HEK293 (cell line): Measurements from ENCODE around the gene GJB5.

ENCODE experiments used
- ATF2 ChIP-seq: fragments of 450-650 bp; formaldehyde crosslinking; IDR thresholded peaks from 2 replicates; pipeline ENCODE4 v1.5.1; 2016; ENCODE audit warnings: missing biosample characterization, missing genetic modification characterization, low read depth
- REST ChIP-seq: fragments of 450-650 bp; formaldehyde crosslinking; IDR thresholded peaks from 2 replicates; pipeline ENCODE4 v1.5.1; 2016; ENCODE audit warnings: missing biosample characterization, missing genetic modification characterization
- ZNF114 ChIP-seq: fragments of 450-650 bp; formaldehyde crosslinking; IDR thresholded peaks from 2 replicates; pipeline ENCODE4 v1.5.0; 2017; ENCODE audit warnings: missing biosample characterization, missing genetic modification characterization
- ZNF23 ChIP-seq: fragments of 450-650 bp; formaldehyde crosslinking; IDR thresholded peaks from 2 replicates; pipeline ENCODE4 v1.5.1; 2016; ENCODE audit warnings: missing biosample characterization, missing genetic modification characterization, borderline replicate concordance
- ZNF311 ChIP-seq: fragments of 450-650 bp; formaldehyde crosslinking; IDR thresholded peaks from 2 replicates; pipeline ENCODE4 v1.5.1; 2017; ENCODE audit warnings: missing biosample characterization, missing genetic modification characterization, borderline replicate concordance
- ZNF354C ChIP-seq: fragments of 450-650 bp; formaldehyde crosslinking; IDR thresholded peaks from 2 replicates; pipeline ENCODE4 v1.5.1; 2016; ENCODE audit warnings: missing biosample characterization, missing genetic modification characterization, low read depth, borderline replicate concordance
- ZNF433 ChIP-seq: fragments of 450-650 bp; formaldehyde crosslinking; IDR thresholded peaks from 2 replicates; pipeline ENCODE4 v1.5.1; 2016; ENCODE audit warnings: missing biosample characterization, missing genetic modification characterization, low read depth
- ZNF704 ChIP-seq: fragments of 450-650 bp; formaldehyde crosslinking; IDR thresholded peaks from 2 replicates; pipeline ENCODE4 v1.5.1; 2016; ENCODE audit warnings: missing biosample characterization, missing genetic modification characterization
- ZSCAN30 ChIP-seq: fragments of 450-650 bp; IDR thresholded peaks from 2 replicates; pipeline ENCODE4 v1.5.1; 2018; ENCODE audit warnings: missing biosample characterization, mild to moderate bottlenecking, missing genetic modification characterization, moderate library complexity
- TF ChIP-seq, protein P1 (sequence below): fragments of 450-650 bp; formaldehyde crosslinking; IDR thresholded peaks from 2 replicates; pipeline ENCODE4 v1.5.1; 2016; ENCODE audit warnings: missing biosample characterization, missing genetic modification characterization

GRCh38 chr1:34785875-34786470 is 31.1 kb downstream of the GJB5 start:
- TF ChIP-seq, protein P1, sequence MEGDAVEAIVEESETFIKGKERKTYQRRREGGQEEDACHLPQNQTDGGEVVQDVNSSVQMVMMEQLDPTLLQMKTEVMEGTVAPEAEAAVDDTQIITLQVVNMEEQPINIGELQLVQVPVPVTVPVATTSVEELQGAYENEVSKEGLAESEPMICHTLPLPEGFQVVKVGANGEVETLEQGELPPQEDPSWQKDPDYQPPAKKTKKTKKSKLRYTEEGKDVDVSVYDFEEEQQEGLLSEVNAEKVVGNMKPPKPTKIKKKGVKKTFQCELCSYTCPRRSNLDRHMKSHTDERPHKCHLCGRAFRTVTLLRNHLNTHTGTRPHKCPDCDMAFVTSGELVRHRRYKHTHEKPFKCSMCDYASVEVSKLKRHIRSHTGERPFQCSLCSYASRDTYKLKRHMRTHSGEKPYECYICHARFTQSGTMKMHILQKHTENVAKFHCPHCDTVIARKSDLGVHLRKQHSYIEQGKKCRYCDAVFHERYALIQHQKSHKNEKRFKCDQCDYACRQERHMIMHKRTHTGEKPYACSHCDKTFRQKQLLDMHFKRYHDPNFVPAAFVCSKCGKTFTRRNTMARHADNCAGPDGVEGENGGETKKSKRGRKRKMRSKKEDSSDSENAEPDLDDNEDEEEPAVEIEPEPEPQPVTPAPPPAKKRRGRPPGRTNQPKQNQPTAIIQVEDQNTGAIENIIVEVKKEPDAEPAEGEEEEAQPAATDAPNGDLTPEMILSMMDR (tag by site-specific recombination), result no peak
- TF ChIP-seq ZNF433 (tag by site-specific recombination) (no peak), ZNF311 (tag by site-specific recombination) (no peak), ZNF354C (no peak), REST (no peak), ZNF114 (no peak), ZSCAN30 (tag by site-specific recombination) (no peak), ATF2 (tag by site-specific recombination) (no peak), ZNF23 (tag by site-specific recombination) (no peak), ZNF704 (no peak)
